DMS114 treated with DMSO at 0.1 percent for 48 hours (cell line): ENCODE data around the gene PPFIA4.

ENCODE experiments used
- DNase-seq: peaks from one replicate; lab custom pipeline; 2025; ENCODE audit not compliant: unreplicated experiment; lab: John Stamatoyannopoulos, UW

Gene PPFIA4

DNA sequence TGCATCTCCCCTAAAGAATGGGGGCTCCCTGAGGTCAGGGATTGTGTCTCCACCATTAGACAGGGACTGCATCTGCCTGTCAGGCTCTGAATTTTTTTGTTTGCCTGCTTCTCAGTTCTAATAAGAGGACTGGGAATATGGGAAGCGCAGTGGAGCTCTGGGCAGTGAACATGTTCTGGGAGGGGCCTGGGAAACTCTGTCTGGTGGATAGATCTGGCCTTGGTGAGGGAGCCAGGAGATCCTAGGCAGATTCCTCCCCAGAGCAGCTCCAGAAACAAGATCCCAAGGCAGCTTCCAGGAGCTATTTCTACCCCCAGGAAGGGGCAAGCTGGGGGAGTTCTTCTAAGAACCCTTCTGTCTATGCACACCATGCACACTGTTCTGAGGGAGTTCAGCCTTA is 72.2 kb downstream of the PPFIA4 start:
- DNase-seq, result no peak

DNA sequence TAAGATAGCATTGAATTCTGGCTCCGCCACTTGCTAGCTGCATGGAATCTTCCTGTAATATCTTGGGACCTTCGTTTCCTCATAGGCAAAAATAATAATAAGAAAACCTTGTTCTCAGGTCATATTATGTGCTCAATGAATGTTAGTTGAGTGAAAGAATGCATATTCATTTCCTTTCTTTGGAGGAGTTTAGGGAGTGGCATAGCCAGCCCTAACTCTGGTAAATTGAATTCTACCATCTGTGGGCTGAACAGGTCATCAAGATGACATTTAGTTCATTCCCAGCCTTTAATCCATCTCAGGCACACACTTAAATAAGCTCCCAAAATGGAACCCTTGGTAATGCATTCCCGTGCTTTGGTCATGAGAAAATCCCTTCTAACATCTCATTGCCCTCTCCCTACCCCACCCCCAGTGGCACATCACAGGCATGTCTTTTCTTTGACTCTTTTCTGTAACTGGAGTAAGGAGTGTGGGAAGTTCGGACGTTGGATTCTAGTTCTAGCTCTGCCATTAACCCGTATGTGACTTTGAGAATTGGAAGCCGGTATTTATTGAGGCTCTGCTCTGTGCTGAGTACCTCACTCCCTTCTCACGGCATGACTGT is 72.7 kb downstream of the PPFIA4 start:
- no peak for DNase-seq

DNA sequence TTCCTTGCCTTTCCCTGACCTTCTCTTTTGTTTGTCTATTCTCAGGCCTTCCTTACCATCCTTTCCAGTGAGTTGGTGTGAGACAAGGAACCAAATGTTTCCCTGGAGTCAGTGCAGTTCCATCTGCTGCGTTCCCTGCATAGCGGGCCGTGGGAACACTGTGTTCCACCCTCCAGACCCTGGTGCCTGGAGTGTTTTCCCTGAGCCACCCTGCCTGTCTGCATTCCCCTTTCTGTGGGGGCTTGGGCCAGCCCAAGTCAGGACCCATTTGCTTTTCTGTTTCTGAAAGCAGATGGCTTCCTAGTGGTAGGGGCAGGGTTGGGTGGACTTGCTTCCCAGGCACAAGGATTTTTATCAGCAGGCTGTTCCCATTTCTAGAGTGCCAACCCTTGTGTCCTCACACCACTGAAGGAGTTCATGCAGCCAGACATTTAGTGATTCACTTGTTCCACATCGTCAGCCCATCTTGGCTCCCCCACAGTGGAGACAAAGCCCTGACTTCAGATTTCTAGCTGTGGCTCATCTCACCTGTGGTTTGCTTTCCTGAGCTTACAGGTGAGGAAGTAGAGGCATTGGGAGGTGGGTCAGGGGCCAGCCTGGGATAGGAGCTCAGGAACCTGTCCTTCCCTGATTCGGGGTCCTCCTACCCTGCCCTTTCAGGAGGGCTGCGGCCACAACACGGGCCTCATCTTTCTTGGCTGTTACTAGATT is 73.7 kb downstream of the PPFIA4 start:
- no peak for DNase-seq

DNA sequence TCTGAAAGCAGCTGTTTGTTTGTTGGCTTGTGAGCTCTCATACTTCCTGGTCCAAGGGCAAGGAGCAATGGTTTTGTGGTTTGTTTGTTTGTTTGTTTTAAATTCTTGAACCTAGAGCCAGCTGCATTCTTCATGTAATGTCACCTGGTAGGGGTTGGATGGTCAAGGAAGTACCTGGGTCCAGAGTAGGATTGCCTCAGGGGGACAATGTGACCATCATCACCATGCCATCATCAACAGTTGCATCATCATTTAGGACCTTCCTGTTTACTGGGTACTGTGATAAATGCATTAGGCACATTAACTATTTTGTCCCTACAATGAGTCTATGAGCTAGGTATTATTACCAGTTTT is 74.2 kb downstream of the PPFIA4 start:
- DNase-seq, result no peak

DNA sequence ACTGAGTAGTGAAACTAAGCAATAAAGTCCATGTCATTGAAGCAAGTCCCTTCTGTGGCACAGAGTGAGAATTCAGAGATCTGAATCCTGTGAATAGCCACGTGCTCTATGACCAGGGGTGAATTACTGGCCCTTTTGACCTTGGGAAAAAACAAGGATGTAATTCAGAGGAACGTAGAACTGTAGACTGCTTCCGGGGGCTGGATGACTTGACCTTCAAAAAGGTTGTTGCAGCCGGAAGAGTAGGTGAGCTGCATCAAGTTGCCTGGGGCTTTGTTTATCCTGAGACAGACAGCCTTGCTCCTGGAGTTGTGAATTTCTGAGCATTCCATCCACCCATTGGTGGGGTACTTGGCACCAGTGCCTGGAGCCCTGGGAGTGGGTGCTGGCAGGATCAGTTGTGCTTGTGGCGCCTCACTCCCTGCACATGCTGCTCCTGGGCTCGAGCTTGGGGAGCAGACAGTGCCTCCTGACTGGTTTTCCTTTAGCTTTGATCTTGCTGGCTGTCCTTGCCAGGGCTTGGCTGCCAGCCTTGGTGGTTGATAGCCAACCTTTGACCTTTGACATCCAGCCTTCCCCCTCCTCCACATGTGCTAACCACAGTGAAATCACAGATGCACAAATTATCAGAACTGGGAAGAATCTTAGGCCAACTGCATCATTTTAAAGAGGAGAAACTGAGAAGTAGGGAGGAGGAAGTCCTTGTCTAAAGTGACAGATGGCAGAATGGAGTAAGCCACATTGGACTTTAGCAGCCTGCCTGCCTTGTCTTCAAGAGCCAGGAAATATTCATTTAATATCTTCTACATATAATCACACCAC is 75.7 kb downstream of the PPFIA4 start:
- no peak for DNase-seq

DNA sequence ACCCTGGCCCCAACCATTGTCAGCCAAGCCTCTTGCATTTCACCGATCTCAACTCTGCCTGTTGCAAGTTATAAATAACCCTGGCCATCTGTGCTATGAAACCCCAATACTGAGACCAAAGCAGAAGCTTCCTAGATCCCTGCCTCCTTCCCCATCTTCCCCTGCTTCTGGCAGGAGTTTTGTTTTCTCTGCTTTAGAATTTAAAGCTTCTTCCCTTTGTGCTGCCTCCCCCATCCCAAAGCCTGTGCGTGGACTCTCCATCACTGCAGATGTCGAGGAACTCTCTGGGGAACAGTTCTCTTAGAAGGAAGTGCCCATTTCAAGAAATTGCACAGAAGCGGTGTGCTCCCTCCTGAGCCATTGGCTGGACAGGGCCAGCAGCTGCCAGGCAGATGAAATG is 76.9 kb downstream of the PPFIA4 start:
- DNase-seq, result no peak

DNA sequence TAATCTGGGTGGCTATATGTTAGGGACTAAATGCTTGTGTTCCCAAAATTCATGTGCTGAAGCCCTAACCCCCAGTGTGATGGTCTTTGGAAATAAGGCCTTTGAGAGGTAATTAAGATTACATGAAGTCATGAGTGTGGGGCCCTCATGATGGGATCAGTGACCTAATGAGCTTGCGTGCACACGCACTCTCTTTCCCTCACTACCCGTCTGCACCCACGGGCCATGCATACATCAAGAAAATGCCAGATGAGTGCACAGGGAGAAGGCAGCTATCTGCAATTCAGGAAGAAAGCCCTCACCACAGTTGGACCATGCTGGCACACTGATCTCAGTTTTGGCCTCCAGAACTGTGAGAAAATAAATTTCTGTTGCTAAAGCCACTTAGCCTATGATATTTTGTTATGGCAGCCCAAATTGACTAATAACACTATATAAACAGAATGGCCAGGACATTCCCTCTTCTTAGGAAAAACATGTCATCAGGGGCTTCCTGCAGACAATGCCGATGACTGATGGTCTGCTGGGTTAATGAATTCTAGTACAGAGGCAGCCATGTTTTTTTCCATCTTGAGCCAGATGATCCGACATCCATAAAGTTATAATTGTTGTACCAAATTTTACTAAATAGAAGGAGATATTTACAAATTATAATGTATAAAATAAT is 77.7 kb downstream of the PPFIA4 start:
- no peak for DNase-seq

DNA sequence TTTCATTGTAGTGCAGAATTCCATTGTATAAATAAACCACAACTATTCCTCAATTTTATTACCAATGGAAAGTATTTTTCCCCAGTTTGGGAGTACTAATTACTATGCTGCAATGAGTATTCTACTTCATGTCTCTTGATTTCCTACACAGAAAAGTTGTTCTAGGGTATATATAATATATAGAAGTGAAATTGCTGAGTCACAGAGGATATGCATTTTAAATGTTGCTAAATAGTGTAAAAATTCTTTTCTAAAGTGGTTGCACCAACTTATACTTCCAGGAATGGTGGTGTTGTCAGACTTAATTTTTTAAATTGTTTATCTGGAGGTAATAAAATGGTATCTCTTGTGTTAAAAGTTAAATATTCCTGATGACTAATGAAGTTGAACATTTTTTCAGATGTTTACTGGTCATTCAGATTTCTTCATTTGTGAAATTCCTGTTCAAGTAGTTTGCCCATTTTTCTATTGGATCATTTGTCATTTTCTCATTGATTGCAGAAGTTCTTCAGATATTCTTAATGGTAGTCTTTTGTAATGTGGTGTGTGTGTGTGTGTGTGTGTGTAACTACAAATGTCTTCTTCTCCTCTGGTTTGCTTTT is 78.6 kb downstream of the PPFIA4 start:
- DNase-seq, result no peak

DNA sequence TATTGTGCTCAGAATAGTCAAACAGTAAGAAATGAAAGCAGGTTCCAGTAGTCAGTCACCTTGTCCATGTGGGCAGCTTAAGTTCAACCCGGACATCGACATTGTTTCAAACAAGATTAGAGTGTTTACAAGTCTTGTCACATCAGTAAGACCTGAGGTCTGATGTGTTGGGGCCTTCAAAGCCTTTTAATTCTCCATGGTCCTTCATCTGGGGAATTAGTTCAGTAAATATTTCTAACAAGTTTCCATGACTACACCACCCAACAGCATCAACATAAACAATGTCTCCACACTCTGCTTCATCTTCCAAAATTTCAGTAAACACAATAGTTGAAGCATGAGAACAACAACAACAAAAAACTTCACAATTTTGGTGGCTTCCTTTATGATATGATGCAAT is 86.2 kb downstream of the PPFIA4 start:
- DNase-seq, result no peak

DNA sequence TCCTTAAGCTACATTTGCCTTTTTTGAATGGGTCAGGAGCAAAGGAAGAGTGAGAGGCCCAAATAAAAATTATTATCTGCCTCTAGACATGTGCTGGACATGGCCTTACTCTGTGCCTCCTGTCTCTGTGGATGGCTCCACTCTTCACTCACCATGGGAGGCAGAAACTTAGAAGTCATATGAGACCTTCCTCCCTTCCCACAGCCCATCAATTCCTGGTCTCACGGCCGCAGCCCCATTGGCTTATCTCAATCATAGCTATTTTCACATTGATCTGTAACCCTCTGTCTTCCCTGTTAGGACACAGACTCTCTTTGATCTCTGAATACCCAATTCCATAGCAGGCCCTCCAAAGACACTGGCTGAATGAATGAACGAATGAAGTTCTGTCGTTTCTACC is 87.0 kb downstream of the PPFIA4 start:
- DNase-seq, result no peak

DNA sequence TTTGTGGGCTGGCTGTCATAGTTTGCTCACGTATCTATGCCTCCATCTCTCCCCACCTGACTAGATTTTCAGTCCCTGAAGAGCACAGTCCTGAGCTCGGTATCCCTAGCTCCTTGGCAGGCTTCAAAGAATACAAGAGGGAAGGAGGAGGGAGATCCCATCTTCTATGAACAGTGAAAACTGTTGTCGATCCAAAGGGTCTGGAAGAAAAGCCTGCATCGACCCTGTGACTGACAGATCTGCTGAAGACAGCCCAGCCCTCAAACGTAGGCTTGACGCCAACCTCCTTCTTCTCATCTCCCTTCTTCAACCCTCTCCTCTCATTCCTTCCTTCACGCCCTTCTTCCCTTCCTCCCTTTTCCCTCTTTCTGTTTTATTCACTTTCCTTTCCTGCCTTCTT is 87.9 kb downstream of the PPFIA4 start:
- no peak for DNase-seq

DNA sequence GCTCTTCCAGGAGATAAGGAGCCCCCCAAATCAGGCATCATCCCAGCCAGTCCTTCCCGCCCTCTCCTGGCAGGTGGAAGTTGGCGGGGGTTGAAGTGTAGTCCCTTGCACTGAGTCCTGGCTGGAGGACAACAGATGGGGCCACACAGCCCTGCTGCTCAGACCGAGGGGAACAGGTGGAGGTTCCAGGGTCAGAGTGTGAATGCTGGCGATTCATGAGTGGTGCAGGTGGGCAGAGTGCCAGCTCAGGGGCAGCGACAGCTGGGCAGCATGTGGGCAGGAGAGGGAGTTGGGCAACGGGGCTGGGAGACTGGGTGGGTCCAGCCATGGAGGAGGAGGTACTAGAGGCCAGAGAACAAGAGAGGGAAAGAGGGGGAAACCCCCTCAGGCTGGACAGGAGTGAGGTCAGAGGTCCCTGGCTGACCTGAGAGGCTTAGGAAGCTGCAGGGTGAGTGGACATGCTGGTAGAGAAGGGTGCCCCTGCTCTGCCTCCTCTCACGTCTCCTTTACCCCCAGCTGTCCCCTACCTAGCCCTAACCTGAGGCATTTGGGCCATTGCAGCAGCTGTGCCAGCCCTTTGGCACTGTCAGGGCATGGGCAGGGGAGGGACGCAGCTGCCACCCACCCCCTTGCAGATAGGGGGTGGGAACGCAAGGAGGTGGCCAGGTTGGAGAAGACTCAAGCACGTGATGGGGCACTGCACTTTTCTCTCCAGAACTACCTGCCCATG is 90.0 kb downstream of the PPFIA4 start:
- no peak for DNase-seq

DNA sequence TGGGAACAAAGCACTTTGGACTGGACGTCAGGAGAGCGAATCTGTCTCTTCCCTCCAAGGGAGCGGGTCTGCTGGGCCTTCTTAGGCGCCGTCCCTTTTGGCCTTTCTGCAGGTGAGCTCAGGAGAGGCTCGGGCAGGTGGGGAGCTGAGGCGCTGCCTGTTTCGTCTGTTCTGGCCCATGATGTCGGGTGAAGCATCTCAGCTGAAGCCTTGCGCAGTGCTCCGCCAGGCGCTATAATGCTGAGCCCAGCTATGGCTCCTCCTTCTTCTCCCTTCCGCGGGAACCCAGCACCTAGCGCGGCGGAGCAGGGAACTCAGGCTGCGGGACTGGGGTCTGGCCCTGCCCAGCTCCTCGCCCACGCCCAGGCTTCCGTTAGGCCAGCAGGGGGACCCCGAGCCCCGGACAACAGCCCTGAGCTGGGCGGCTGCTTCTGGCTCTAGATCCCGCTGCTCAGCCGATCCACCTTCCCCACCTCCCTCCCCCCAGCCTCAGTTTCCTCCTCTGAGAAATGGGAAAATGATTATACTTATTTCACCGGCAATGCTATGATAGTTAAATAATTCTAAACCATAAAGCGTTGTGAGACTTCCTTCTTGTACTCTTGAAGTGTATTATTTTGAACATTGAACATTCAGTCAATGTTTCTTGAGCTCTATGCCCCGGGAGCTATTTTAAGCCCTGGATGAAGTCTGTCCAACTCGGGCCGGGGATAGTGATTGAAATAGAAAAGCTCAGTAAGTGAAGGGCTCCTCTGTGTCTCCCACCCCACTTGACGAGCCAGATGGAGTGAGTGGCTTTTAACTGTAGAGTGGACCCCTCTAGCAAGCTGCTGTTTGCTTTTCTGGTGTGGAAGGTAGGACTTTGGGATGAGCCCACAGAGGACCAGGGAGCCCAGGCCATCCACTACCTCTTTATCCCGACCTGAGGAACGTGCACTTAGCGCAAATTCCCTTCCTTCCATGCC is 91.6 kb downstream of the PPFIA4 start:
- DNase-seq, result peak; percentile 64

DNA sequence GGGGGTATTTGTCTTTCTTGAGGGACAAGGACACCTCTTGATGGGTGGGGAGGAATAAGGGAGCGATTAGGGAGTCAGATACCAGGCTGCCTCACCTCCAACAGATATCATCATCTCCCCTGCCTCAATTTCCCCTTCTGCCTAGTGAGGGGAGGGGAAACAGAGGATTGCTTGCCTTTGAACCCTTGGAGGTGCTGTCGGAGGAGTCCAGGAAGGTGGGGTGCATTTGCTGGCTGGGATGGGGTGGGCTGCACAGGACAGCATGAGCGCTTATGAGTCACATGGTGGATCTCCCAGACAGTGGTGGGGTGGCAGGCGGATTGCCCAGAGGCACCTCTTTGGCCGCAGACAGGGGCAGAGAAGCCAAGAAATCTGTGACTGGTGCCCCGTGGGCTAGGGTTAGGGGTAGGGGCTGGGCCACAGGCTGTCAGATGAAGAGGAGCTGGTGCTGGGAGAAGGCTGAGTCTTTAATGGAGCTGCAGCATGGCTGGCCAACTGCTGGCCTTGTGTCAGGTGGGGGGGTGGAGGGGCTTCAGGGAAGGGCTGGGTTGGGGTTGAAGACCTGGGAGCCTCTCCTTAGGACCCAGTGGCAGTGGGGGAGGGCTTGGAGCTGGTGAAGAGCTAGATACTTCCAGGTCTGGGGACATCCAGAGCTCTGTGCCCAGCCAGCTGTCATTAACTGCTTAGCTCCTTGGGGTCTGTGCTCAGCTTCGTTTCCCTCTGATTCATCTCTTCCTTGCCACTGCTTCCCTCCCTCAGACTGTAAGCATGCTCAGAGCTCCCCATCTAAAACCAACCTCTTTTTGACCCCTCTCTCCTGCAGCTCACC is 94.2 kb downstream of the PPFIA4 start:
- no peak for DNase-seq

DNA sequence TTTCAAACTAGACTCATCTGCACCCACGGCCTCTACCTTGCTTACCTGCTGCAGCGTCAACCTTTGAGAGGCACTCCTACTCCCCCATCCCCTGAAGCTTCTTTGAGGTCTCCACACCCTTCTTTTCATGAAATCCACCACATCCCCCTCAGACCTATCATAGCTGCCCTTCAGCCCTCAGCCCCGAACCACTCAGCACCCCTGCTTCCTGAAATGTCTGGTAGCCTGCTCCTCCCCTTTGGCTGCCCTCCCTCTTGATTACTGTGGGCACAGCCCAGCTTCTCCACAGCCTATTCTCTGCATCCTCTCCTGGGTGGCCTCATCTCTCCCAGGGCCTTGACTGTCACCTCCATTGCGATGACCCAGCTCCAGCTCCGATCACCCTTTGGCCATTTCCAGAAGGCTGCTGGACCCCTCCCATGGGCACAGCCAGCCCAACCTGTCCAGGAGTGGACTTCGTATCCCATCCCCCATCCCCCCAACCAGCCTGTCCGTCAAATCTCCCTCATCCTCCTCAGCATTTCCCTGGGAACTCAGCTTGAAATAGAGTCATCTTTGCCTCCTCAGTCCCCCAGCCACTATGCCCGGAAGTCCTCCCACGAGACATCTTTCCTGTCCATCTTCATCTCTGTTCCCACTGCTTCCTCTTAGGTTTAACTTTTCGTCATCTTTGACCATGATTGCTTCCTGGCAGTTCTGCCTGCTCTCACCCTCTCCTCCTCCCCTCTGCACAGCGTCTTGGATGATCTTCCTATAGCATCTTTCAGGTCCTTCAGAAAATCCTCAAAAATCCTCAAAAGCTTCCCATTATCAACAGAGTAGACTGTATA is 95.1 kb downstream of the PPFIA4 start:
- DNase-seq, result no peak

DNA sequence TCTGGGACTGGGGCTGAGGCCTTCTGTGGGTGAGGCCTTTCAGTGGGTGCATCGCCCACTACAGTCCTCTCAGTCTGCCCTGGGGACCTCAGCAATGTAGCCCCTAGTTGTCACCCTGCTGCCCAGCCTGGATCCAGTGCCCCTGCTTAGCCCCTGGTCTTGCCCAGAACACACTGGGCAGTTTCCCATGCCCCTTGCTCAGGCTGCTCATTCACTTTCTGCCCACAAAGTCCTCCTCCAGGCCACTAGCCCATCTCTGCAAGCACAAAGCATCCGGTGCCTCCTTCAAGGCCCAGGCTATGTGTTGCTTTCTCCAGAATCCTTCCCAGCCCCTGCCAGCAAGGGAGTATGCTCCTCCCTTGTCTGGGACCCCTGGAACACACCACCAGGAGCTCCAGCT is 95.9 kb downstream of the PPFIA4 start:
- DNase-seq, result no peak

DNA sequence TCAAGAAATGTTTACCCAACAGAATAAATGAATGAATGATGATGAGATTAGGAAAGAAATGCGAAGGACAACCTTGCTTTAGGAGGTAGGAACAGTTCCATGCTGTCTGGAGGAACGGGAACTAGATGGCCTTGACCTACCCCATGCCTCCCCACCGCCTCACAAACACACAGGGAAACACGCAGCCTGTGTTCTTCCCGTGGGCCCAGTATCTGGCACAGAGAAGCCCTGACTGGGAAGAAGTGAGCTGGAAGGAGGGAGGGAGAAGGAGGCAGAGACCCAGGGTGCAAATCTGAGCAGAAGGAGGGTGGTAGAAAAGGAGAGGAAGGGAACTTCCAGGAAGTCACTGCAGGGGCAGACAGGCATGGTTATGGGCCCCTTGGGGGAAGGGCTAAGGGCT is 97.7 kb downstream of the PPFIA4 start:
- no peak for DNase-seq
